ENCODE measurements around the gene NAP1L1. TPM values are rescaled to one million over a fixed set of nuclear protein-coding genes. Genes with fewer than 3 reads are reported as not detected.

The NAP1L1 gene
- total RNA-seq, 2 experiments from 2014 or later, result 348 to 904 TPM

GRCh38 chr12:76043377-76043776 lies 41.1 kb downstream of the NAP1L1 start:
- no peaks in the 10 kb centered on the region for H3K4me1 ChIP-seq (ENCODE audit: insufficient read depth, low read length, poor library complexity, severe bottlenecking)
- no peaks in the 10 kb centered on the region for H3K79me2 ChIP-seq (ENCODE audit: insufficient read depth, low read depth, low read length)
- DNase-seq (ENCODE audit: low spot score), result no peak
- peaks cover 59% of the 10 kb centered on the region for H3K36me3 ChIP-seq (ENCODE audit: insufficient read depth, low read length)
- CTCF ChIA-PET (ENCODE audit: unreplicated experiment), result no interaction called here
- TF ChIP-seq EZH2phosphoT487 (IDR thresholded peaks at IDR 0.05; ENCODE audit: borderline replicate concordance, low read depth, low read length), result no peak
- no peak for TF ChIP-seq CTCF (conservative IDR thresholded peaks at IDR 0.05; ENCODE audit: low read length)
- intact Hi-C loops (cut with micrococcal nuclease; ENCODE audit: unreplicated experiment), result no loop called here
- H3K4me3 ChIP-seq (ENCODE audit: low read depth, low read length, poor library complexity, severe bottlenecking), result no peak overlapping the region
- peaks cover 10% of the 10 kb centered on the region; the same call in 1 of the 2 replicates for H4K20me1 ChIP-seq (ENCODE audit: insufficient read depth, low read length)
- H3K9me2 ChIP-seq (ENCODE audit: insufficient read depth, low read length), result no peaks in the 10 kb centered on the region
- no peak overlapping the region for H3K4me2 ChIP-seq (ENCODE audit: low read length)
- no peaks in the 10 kb centered on the region for H3K9me3 ChIP-seq (ENCODE audit: low read length)
- no TSS peak for BruUV-seq (replicated peaks)
- POLR2A ChIA-PET, result interaction anchor here (0.6 to 1.0 kb wide), 4 partner anchors 8 to 223 kb away, joined by 3 read pairs; no protein-coding TSS in a partner anchor
- H3K27ac ChIP-seq (ENCODE audit: low read depth, low read length, poor library complexity, severe bottlenecking), result no peak overlapping the region
- no peak overlapping the region for H2AFZ ChIP-seq (ENCODE audit: low read length)

GRCh38 chr12:76042147-76042546 lies 42.3 kb downstream of the NAP1L1 start:
- Histone ChIP-seq H3K27ac (ENCODE audit: low read depth, low read length, poor library complexity, severe bottlenecking) (no peak overlapping the region), H2AFZ (ENCODE audit: low read length) (no peak overlapping the region), H3K79me2 (ENCODE audit: insufficient read depth, low read depth, low read length) (no peaks in the 10 kb centered on the region), H3K4me1 (ENCODE audit: insufficient read depth, low read length, poor library complexity, severe bottlenecking) (no peaks in the 10 kb centered on the region), H3K36me3 (ENCODE audit: insufficient read depth, low read length) (peaks cover 47% of the 10 kb centered on the region), H3K9me3 (ENCODE audit: low read length) (no peaks in the 10 kb centered on the region), H4K20me1 (ENCODE audit: insufficient read depth, low read length) (peaks cover 18% of the 10 kb centered on the region; the same call in 1 of the 2 replicates), H3K4me3 (ENCODE audit: low read depth, low read length, poor library complexity, severe bottlenecking) (no peak overlapping the region), H3K9me2 (ENCODE audit: insufficient read depth, low read length) (no peaks in the 10 kb centered on the region), H3K4me2 (ENCODE audit: low read length) (no peak overlapping the region)
- BruUV-seq (replicated peaks), result no TSS peak
- TF ChIP-seq EZH2phosphoT487 (IDR thresholded peaks at IDR 0.05; ENCODE audit: borderline replicate concordance, low read depth, low read length) (no peak), CTCF (conservative IDR thresholded peaks at IDR 0.05; ENCODE audit: low read length) (no peak)
- intact Hi-C loops (cut with micrococcal nuclease; ENCODE audit: unreplicated experiment), result no loop called here
- no peak for DNase-seq (ENCODE audit: low spot score)
- CTCF ChIA-PET (ENCODE audit: unreplicated experiment), result no interaction called here
- POLR2A ChIA-PET, result interaction anchor here (1.8 kb wide), 1 partner anchor 8 kb away, joined by 6 read pairs; no protein-coding TSS in a partner anchor

GRCh38 chr12:76041406-76041805 lies 43.1 kb downstream of the NAP1L1 start:
- Histone ChIP-seq H3K9me3 (ENCODE audit: low read length) (no peaks in the 10 kb centered on the region), H3K79me2 (ENCODE audit: insufficient read depth, low read depth, low read length) (no peaks in the 10 kb centered on the region), H3K36me3 (ENCODE audit: insufficient read depth, low read length) (peaks cover 40% of the 10 kb centered on the region), H3K4me2 (ENCODE audit: low read length) (no peak overlapping the region), H3K4me3 (ENCODE audit: low read depth, low read length, poor library complexity, severe bottlenecking) (no peak overlapping the region), H2AFZ (ENCODE audit: low read length) (no peak overlapping the region), H3K9me2 (ENCODE audit: insufficient read depth, low read length) (no peaks in the 10 kb centered on the region), H3K27ac (ENCODE audit: low read depth, low read length, poor library complexity, severe bottlenecking) (no peak overlapping the region), H4K20me1 (ENCODE audit: insufficient read depth, low read length) (peaks cover 14% of the 10 kb centered on the region; the same call in 1 of the 2 replicates), H3K4me1 (ENCODE audit: insufficient read depth, low read length, poor library complexity, severe bottlenecking) (no peaks in the 10 kb centered on the region)
- intact Hi-C loops (cut with micrococcal nuclease; ENCODE audit: unreplicated experiment), result no loop called here
- no TSS peak for BruUV-seq (replicated peaks)
- CTCF ChIA-PET (ENCODE audit: unreplicated experiment), result no interaction called here
- TF ChIP-seq EZH2phosphoT487 (IDR thresholded peaks at IDR 0.05; ENCODE audit: borderline replicate concordance, low read depth, low read length) (no peak), CTCF (conservative IDR thresholded peaks at IDR 0.05; ENCODE audit: low read length) (no peak)
- POLR2A ChIA-PET, result interaction anchor here (0.5 to 1.8 kb wide), 5 partner anchors 8 to 541 kb away, joined by 3 to 6 read pairs (median 3); partner anchors contain the start of gene PHLDA1
- DNase-seq (ENCODE audit: low spot score), result no peak

All from OCI-LY7 (cell line).